NT2/D1 (cell line): Measurements from ENCODE around the gene TCP11L2.

ENCODE experiments used
- DNase-seq: peaks from one replicate; pipeline ENCODE4 v3.0.0-alpha.2; 2011; ENCODE audit warnings: low read depth, low spot score
- H3K27me3 ChIP-seq: 2 replicates; pipeline ENCODE4 v1.6.0; 2011; ENCODE audit warnings: mild to moderate bottlenecking; ENCODE audit not compliant: insufficient read length, insufficient read depth
- H3K36me3 ChIP-seq: 2 replicates; pipeline ENCODE4 v1.6.1; 2011; ENCODE audit warnings: mild to moderate bottlenecking, low read length, mixed read lengths; ENCODE audit not compliant: insufficient read depth, insufficient read length
- H3K4me1 ChIP-seq: 2 replicates; pipeline ENCODE4 v1.5.1; 2011; ENCODE audit not compliant: insufficient read depth, insufficient read length
- H3K4me3 ChIP-seq: 2 replicates; pipeline ENCODE4 v1.5.1; 2011; ENCODE audit warnings: low read depth; ENCODE audit not compliant: insufficient read length
- H3K9ac ChIP-seq: 2 replicates; pipeline ENCODE4 v1.6.0; 2011; ENCODE audit warnings: low read depth; ENCODE audit not compliant: insufficient read length
- H3K9me3 ChIP-seq: 2 replicates; pipeline ENCODE4 v1.5.1; 2011; ENCODE audit warnings: mild to moderate bottlenecking, low read length; ENCODE audit not compliant: insufficient read depth
- SUZ12 ChIP-seq: IDR thresholded peaks from 2 replicates; pipeline ENCODE4 v1.6.1; 2011; ENCODE audit not compliant: insufficient read length, insufficient read depth; ENCODE audit errors: extremely low read depth
- YY1 ChIP-seq: IDR thresholded peaks from 2 replicates; pipeline ENCODE4 v1.6.1; 2011; ENCODE audit not compliant: insufficient read length, insufficient read depth
- ZNF274 ChIP-seq: IDR thresholded peaks from 2 replicates; pipeline ENCODE4 v1.6.1; 2011; ENCODE audit warnings: mild to moderate bottlenecking, low read depth, low read length

TCP11L2 gene

GRCh38 chr12:106317406-106318082 is 15.0 kb downstream of the TCP11L2 start:
- H3K4me3 ChIP-seq, result no peak overlapping the region
- no peak overlapping the region for H3K9ac ChIP-seq
- no peak for DNase-seq
- H3K9me3 ChIP-seq, result no peaks in the 10 kb centered on the region
- H3K36me3 ChIP-seq, result no peaks in the 10 kb centered on the region
- H3K27me3 ChIP-seq, result no peaks in the 10 kb centered on the region
- no peaks in the 10 kb centered on the region for H3K4me1 ChIP-seq
- TF ChIP-seq SUZ12 (no peak), ZNF274 (no peak), YY1 (no peak)

DNA sequence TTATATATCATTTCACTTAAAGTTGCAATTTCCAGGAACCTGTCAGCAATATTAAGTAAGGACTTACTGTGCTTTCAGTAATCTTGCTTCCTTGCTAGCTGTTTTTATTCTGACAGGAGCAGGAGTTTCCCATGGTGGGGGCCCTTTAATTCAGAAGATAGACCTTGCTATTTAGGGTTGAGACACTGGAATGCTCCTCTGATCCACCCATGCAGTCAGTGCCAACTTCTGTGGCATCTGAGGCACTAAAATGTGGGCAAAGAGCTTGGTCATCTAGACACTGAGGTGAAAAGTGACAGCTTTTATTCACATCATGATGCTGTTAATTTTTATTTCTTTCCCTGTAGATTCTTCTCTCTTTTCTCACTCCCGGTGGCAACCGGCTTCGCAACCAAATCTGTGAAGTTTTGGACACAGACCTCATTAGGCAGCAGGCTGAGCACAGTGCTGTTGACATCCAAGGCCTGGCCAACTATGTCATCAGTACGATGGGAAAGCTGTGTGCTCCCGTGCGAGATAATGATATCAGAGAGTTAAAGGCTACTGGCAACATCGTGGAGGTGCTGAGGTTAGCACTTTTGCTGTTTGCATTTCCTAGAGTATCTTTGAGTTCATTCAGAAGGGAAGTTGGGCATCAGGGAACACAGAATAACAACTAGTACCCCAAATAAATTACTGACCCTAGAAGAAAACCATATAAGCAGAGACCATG is 18.8 kb downstream of the TCP11L2 start:
- no peaks in the 10 kb centered on the region for H3K9me3 ChIP-seq
- H3K27me3 ChIP-seq, result no peaks in the 10 kb centered on the region
- H3K4me1 ChIP-seq, result no peaks in the 10 kb centered on the region
- no peak for TF ChIP-seq ZNF274
- no peak for TF ChIP-seq YY1
- no peak for TF ChIP-seq SUZ12
- no peak for DNase-seq
- no peak overlapping the region for H3K9ac ChIP-seq
- no peaks in the 10 kb centered on the region for H3K36me3 ChIP-seq
- H3K4me3 ChIP-seq, result no peak overlapping the region

DNA sequence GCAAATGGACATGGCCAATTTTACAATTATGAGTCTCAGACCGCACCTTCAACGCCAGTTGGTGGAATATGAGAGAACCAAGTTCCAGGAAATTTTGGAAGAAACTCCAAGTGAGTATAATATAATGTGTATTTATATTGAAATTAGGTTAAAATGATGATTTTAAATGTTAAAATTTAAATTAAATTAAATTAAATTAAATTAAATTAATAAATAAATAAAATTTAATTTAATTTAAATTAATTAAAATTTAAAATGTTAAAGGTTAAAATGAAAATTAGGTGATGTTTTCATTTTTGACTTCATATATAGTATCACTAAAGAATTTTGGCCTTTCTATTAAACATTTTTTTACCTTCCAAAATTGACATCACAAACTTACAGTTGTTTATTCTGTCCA is 21.0 kb downstream of the TCP11L2 start:
- no peak for TF ChIP-seq ZNF274
- no peak for TF ChIP-seq YY1
- no peak for TF ChIP-seq SUZ12
- no peaks in the 10 kb centered on the region for H3K36me3 ChIP-seq

DNA sequence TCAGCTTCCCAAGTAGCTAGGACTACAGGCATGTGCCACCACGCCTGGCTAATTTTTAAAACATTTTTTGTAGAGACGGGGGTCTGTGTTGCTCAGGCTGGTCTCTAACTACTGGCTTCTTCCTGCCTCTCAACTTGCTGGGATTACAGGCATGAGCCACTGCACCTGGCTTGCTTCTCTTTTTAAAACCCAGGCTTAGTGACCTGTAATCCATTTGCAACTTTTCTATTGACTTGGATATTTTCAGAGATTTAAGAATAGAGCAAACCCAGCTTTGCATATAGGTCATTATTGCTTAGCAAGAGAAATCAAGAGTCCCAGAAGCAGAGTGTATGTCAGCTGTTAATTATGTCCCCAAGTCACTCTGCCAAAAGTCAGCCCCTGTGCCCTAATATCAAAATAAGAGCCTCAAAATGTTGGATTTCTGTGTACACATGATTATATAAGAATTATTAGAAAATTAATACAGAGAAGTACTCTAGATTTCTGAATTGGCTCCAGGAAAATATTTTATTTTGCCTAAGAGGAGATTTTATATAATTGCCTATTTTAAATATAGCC is 24.9 kb downstream of the TCP11L2 start:
- no peaks in the 10 kb centered on the region for H3K36me3 ChIP-seq
- H3K27me3 ChIP-seq, result no peaks in the 10 kb centered on the region
- TF ChIP-seq YY1, result no peak
- TF ChIP-seq ZNF274, result no peak
- TF ChIP-seq SUZ12, result no peak
- H3K9ac ChIP-seq, result no peak overlapping the region
- no peak overlapping the region for H3K4me3 ChIP-seq
- peaks cover 4% of the 10 kb centered on the region; the same call in 1 of the 2 replicates for H3K9me3 ChIP-seq
- DNase-seq, result no peak
- H3K4me1 ChIP-seq, result peaks cover 4% of the 10 kb centered on the region

More for the DNA sequence above, 21.0 kb downstream of the TCP11L2 start:
- no peak overlapping the region for H3K4me3 ChIP-seq
- no peak overlapping the region for H3K9ac ChIP-seq
- H3K9me3 ChIP-seq, result no peaks in the 10 kb centered on the region
- no peaks in the 10 kb centered on the region for H3K27me3 ChIP-seq
- no peak for DNase-seq
- no peaks in the 10 kb centered on the region for H3K4me1 ChIP-seq

GRCh38 chr12:106328735-106329134 is 26.2 kb downstream of the TCP11L2 start:
- no peak for DNase-seq
- Histone ChIP-seq H3K36me3 (no peaks in the 10 kb centered on the region), H3K4me1 (peaks cover 4% of the 10 kb centered on the region), H3K9ac (no peak overlapping the region), H3K4me3 (no peak overlapping the region), H3K27me3 (no peaks in the 10 kb centered on the region), H3K9me3 (peaks cover 6% of the 10 kb centered on the region; the same call in 1 of the 2 replicates)
- TF ChIP-seq ZNF274, result no peak
- no peak for TF ChIP-seq YY1
- TF ChIP-seq SUZ12, result no peak

DNA sequence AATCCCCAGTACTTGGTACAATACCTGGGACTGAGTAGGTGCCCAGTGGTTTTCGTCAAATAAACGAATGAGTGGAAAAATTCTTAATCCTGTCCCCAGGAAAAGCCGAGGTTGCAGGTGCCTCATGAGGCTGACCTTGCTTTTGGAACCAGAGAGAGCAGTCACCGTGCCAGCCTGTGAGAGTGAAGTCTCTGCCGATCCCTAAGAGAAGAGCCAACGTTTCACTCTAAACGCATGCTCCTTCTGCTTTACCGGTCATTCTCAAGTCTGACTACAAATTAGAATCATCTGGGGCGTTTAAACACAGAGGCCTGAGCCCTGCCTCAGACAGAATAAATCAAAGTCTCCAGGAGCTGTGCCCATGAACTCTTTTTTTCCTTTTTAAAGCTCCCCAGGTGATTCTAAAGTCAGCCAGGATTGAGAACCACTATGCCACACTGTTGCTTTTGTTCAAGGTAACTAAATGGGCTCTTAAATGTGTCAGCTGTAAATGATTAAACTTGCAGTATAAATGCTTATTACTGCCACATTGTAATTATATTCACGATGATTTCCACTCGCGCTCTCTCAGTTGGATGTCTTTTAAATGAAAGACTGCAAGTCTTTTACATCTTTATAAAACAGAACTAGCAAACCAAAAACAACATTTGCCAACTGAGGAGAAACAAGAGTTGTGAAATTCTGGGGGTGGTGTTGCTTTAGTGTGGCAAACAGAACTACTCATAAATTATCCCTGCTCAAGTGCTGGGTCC is 26.9 kb downstream of the TCP11L2 start:
- Histone ChIP-seq H3K4me1 (peaks cover 4% of the 10 kb centered on the region), H3K36me3 (no peaks in the 10 kb centered on the region), H3K9ac (no peak overlapping the region), H3K27me3 (no peaks in the 10 kb centered on the region), H3K9me3 (peaks cover 6% of the 10 kb centered on the region; the same call in 1 of the 2 replicates), H3K4me3 (no peak overlapping the region)
- TF ChIP-seq YY1 (no peak), SUZ12 (no peak), ZNF274 (no peak)
- no peak for DNase-seq
